Amniotic stem cell (primary cell): ENCODE data around the gene SORCS3.

Source experiments
- DNase-seq: peaks from one replicate; lab custom pipeline; 2025; lab: John Stamatoyannopoulos, UW

SORCS3 gene

DNA sequence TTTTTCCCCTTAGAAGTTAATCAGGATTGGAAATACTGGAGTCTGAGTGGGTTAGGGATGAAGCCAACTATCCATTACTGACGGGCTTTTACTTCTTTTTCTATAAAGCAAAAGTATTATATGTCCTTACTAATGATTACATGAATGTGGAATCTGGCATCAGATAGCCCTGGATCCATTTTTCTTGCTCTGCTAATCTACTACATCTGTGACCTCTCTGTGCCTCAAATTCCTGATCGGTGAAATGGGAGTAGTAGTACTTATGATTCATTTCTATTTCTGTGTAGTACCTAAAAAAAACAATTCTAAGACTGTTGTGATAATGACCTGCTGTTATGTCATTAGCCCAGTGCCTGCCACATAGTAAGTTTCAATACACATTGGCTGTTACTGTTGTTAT is 621.6 kb downstream of the SORCS3 start:
- DNase-seq, result no peak

DNA sequence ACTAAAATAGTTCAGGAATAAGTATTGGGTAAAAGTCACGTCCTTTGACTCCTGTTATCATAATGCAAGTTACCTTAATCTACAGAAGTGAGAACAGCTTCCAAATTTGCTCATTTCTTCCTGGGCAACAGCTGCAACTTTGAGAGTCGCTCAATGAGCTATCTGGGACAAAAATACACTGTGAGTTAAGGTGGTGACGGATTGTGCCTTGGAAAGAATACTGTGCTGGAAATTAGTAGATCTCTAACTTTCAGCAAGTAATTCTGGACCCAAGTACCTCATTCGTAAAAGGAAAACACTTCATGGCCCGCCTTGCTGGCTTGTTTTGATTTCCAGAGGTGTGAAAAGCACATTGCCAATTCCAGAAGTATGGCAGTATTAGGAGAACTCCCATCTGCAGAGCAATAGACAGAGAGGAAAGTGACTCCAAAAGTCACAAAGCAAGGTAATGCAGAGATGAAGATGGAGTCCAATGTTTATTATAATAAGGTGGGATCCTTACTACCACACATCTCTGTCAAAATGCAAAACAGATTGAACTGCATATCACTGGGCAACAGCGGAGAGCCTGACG is 626.0 kb downstream of the SORCS3 start:
- no peak for DNase-seq

DNA sequence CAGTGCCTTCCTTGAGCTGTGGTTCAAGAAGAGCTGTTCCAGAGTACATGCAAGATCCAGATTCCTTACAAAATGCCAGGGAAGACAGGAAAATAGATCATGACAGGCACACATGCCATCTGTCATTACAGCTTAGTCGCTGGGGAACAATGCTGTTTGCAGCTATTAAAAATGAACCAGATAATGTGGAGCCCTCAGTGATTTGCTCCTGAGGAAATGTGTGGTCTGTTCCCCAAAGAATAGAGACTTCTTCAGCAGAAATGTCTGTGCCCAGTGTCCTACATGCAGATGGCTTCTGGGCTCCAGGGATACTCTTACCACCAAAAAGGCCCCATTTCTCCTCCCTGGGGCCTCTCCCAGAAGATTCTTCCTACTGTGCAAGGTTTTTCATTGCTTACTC is 627.9 kb downstream of the SORCS3 start:
- no peak for DNase-seq

DNA sequence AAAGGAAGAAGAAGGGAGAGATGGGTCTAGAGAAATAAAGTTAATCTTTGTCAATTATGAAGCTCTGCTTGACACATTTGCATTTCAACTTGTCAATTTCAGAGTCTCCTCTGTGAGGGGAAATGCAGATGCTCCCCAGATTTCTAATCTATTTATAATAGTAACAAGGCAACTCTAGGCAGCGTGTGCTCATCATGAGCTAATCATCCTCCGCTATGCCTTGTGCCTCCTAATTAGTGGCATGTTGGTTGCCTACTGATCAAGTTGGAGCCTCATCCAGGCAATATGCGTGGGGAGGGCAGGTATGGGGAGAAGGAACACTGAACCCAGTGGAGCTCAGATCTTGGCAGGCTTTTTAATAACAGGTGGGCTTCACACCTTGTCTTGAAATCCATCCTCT is 628.6 kb downstream of the SORCS3 start:
- no peak for DNase-seq

DNA sequence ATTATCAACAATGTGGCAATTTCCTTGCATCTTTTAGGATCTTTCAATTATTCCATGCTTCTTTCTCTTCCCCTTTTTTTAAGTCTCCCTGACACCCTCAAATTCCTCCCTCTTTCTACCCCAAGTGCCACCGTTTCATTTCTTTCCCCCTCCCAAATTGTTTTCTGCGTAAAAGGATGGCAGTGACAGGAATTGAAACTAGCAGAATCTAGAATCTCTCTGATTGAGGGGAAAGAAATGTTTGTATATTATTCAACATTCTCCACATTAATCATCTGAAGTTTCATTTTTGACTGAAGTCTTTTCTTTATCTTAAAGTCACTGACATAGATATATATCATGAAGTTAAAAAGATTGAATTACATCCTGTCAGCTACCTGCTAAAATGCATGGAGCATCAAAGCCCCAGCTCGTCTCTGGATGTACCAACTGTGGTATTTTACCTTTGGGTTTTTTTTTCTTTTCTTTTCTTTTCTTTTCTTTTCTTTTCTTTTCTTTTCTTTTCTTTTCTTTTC is 633.5 kb downstream of the SORCS3 start:
- DNase-seq, result no peak

DNA sequence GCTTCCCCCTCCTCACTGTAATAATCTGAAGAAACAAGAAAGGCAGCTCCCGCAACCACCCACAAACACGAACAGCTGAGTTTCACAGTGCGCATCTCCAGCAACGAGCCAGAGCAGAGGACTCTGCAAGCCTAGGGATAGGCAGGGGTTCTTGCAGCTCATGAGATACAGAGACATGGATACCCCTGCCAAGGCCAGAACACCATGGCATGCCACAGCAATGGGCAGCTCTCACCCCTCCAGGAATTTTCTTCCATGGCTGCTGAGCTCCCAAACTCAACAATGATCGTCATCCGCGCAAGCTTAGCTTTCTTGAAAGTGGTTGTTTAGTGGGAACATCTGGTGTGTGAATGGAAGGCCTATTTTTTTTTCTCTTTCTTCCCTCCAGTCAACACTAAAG is 637.3 kb downstream of the SORCS3 start:
- no peak for DNase-seq

DNA sequence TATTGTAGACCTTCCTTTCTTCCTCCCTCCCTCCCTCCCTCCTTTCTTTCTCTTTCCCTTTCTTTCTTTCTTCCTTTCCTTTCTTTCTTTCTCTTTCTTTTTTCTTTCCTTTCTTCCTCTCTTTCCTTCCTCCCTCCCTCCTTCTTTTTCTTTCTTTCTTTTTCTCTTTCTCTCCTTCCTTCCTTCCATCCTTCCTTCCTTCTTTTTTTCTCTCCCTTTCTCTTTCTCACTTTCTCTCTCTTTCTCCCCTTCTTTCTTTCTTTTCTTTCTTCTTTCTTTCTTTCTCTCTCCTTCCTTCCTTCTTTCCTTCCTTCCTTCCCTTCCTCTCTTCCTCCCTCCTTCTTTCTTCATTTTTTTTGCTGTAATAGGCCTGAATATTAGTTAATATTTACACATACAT is 638.0 kb downstream of the SORCS3 start:
- DNase-seq, result no peak

DNA sequence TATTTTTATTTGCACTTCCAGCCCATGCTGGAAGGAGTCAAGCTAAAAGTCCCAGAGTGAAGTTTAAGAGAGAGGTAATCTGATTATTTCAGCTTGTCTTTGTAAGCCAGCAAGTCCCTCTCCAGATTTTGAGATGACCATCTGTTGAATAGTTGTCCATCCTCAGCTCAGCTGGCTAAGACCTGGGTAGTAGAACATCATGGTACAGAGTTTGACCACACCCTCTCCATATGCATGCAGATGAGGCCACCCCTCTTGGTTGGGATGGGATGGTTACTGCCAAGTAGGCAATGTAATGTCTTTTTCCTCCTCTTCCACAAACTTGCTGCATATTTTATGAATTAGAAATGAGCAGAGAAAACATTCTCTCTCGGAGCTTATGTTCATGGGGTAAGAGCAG is 639.8 kb downstream of the SORCS3 start:
- DNase-seq, result no peak

DNA sequence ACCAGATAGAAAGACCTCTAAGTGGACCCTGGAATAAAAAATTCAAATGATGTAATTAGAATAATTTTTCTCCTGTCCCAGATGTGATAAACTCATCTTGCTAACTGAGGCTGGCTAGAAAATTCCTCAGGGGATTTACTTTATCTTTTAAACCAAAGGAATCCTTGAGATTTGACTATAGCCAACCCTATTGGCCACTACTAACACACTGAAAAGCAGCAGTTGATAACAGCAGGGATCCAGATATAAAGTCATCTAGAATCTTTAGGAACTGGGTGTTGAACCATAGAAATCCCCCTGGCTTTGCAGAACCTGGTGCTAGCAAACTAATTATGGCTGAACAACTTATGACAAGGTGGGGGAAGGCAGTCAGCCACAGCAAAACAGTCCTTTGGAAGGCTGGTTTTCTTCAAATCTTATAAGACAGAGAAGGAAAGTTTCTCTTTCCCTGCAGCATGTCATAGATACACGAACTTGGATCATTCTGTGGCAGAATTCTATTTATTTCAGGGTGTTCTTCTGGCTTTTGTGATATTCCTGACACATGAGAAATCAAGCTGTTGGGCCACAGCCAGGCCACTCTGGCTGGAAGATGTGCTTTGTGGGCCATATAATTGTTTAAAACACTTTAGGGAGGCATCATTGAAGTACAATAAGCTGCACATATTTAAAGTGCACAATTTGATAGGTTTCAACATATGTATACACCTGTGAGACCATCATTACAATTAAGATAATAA is 643.6 kb downstream of the SORCS3 start:
- DNase-seq, result no peak

DNA sequence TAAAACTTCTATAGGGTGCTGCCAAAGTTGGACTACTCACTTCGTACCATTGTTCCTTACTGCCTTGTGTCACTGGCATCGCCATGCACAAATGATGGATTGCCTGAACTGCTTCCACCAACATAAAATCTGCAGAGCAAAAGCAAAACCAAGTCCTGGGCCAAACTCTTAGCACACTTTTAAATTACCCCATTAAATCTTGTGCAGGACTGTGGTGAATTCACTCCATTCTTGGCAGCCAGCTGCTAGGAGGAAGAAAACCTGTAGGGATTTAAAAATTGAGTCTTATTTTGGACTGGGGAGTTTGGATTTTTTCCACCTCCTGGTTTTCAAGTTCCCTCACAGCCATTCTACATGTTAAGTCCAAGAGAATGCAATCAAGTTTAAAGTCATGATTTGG is 646.9 kb downstream of the SORCS3 start:
- no peak for DNase-seq

DNA sequence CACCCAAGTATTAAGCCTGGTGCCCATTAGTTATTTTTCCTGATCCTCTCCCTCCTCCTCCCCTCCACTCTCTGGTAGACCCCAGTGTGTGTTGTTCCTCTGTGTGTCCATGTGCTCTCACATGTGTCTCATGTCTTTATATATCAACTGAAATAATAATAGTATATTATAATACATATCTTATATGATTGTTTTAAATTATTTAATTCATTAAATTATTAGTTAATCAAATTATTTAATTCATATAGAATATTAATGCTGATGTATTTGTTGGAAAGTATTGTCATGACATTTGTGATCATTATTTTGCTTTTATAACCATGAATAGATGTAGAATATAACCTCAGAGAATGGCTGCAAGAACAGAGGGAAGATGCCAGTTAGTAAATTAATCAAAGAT is 647.5 kb downstream of the SORCS3 start:
- DNase-seq, result no peak

DNA sequence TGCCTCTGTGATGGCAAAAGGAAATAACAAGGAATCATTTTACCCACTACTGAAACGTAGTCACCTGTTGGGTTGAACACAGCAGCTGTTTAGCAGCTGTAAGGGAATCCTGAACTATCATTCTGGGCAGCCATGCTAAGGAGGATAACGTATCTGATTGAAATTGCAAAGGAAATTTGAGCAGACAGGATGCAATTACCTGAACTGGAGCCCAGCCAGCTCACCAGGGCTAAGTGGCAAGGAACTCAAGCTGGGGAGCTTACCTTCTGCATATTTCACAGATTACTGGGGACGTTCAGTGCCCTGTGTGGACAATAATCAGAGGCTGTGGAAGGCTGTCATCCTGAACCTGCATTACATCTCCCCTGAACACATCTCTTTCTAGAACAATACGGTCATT is 650.5 kb downstream of the SORCS3 start:
- no peak for DNase-seq

DNA sequence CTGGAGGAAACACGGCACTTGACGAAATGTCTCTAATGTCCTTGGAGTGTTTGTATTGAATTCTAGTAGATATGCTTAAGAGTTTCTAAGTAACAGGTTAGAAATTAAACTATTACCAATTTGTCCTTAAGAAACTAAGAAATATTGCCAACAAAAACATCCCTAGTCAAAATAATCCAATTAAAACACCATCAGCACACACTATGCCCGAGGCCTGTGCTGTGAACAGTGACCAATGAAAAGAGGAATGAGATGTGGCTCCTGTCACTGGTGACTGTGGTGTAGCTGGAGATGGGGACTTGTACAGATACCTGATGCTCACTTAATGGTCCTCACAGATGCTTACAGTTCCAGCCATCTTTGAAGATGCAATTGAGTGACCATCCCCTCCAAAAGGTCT is 651.1 kb downstream of the SORCS3 start:
- no peak for DNase-seq
